CD4-positive, alpha-beta T cell treated with Interleukin-17A for 1 hour (primary cell): ENCODE data around the gene CAPN9.
"Not testable (repeated sequence)": the region's sequence is repeated elsewhere in the genome, so short reads cannot be mapped to it uniquely, and the experiment has no call there.

Experiments
- DNase-seq: peaks from one replicate; pipeline ENCODE4 v3.0.0-alpha.2; 2020

Gene CAPN9

DNA sequence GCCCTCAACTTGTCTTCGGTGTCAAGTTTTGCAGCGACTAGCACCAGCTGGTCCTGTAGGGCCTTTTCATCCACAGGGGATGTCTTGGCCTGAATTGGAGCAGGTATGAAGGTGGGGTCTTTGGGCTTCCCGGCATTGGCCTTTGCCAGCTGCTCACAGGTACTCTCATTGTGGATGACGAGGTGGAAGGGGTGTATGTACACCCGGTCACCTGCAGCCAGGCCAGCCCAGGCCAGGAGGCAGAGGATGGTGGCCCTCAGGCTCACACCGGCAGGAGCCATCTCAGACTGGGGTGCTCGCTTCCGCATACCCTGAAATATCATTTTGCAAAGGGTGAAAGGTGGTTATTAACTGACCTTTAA lies 36.7 kb upstream of the CAPN9 start:
- DNase-seq: no peak

DNA sequence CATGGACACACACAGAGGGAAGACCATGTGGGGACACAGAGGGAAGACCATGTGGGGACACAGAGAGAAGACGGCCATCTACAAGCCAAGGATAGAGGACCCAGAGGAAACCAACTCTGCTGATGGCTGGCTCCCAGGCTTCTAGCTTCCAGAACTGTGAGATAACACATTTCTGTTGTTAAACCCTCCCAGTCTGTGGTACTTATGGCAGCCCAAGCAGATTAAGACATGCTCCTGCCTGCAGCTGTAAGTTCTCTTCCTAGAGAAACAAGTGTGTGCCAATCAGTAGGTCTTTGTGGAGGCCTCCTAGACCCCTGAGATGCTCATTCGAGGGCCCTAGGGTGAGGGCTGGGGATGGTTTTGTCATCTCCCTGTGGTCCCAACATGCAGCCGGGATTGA lies 35.9 kb upstream of the CAPN9 start:
- DNase-seq: no peak

DNA sequence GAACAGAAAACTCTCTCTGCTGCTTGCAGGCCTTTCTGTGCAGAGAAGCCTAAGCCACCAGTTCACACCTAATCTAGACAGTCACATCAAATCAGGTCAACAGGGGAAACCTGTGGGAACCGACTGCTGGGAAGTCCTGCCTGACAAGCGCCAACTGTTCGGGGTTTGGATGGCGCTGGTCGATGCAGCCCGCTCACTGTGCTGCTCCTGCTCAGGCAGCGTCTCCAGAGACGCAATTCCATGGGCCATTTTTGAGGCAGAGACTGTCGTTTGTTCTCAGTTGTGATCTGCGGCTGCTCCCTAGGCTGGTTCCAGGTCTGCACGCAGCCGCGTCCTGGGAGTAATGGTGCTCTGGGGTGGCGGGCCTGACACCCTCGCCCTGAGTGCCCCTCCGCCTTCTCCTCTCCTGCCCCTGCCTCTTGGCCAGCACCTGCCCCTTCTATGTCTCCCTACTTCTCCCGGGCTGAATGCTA lies 34.7 kb upstream of the CAPN9 start:
- no peak for DNase-seq

DNA sequence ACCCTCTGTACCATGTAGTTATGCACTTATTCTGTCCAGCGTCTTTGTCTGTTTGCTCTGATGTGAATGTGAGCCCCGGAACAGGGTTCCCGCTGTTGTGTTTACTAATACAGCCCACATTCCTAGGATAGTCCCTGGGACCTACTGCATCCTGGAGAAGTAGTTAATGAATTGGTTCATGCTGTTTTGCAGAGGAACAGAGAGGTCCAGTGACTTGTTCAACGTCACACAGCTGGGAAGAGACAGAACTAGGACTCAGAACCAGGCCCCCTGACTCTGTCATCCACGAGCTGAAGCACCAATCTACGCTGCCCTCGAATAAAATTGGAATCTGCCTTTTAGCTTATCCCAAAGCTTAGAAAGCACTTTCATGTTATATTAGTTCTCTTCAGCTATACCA lies 34.0 kb upstream of the CAPN9 start:
- no peak for DNase-seq

DNA sequence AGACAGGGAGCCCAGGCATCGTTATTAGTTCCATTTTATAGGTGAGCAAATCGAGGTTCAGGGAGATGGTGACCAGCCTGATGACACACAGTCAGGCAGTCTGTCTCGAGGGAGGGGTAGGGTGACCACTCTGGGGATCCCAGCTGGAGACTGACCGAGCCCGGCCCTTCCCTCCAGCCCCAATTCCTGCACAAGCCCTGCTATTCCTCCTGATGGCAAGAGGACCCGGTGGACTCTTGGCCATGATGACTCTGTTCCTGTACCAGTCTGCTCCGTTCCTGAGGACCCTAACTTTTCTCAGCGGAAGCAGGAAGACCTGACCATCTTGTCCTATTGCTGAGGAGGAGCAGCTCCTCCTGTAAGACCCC lies 33.7 kb upstream of the CAPN9 start:
- no peak for DNase-seq

DNA sequence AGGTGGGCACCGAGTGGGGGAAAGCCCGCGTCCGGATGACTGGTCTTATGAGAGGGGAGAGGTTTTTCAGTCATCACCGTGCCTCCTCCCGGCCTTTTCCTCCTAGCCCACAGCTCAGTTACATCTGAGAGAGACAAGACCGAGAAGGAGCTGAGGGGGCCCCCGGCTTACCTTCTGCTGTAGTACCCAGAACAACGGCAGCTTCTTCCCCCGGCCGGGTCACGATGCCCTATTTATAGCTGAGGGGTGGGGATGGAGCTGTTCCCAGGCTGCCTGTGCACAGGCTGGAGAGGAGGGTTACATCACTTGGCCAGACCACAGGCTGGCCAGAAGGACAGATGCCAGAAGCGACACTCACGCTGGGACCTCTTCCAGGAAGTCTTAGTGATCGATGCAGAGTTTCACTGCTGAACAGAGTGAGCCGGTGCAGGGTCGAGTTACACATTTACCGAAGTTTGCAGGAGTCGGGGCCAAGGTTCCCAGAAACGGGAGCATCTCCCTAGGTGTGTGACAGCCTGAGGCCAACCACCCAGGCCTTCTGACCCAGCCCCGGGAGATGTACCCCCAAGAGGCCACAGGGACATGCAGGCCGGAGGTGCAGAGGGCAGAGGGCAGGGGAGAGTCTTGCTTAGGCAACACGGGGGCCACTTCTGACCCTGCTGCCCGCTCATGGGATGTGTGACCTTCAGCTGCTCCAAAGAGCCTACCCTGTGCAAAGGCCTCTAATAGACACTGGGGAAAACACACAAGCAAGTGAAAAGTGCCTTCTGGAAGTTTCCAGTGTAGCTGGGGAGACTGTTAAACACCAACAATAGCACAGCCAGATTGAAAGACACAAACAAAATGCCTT lies 33.0 kb upstream of the CAPN9 start, which contains the start of gene AGT:
Gene AGT, minus strand, starts transcription at position 208 of the 850 bp plus-strand sequence. CDS start 3,299 bp downstream, outside the sequence.
- DNase-seq: no peak

DNA sequence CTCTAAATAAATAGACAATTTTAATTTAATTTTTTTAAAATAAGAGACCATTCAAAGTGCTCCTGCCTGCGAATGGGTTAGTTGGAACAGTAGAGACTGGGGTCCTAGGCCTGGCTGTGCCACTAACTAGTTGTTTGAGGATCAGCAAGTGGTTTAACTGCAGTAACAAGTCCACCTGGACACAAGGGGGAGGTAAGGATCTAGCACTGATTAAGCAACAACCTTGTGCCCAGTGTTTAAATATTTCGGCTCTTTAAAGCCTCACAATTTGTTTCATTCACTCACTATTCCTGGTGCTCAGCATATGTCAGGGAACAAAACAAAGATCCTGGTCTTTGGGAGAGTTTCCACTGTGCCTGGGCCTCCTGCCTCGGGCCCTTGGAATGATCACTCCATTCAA lies 31.7 kb upstream of the CAPN9 start:
- DNase-seq: no peak

DNA sequence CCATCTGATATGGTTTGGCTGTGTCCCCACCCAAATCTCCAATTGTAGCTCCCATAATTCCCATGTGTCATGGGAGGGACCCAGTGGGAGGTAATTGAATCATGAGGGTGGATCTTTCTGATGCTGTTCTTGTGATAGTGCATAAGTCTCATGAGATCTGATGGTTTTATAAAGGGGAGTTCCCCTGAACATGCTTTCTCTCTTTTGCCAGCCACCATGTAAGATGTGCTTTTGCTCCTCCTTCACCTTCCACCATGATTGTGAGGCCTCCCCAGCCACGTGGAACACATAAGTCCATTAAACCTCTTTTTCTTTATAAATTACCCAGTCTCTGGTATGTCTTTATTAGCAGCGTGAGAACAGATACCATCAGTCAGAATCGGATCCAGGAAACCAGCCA lies 30.7 kb upstream of the CAPN9 start:
- DNase-seq: not testable (repeated sequence)

DNA sequence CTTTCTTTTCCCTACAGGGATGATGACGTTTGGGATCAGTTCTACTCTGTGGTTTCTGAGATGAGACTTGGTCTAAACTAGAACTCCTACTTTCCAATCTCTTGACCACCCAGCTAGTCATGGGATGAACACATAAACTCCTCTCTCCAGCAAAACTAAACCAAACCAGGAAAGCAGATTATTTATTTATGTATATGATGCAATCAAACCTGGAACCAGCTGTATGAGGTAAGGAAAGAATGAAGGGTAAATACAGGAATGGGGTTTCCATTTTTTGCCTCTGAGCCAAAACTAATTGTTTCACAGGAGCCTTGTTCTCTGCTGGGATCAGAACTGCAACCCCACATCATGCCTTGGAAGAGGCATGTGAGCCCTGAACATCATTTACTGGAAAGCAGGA lies 29.9 kb upstream of the CAPN9 start:
- no peak for DNase-seq

DNA sequence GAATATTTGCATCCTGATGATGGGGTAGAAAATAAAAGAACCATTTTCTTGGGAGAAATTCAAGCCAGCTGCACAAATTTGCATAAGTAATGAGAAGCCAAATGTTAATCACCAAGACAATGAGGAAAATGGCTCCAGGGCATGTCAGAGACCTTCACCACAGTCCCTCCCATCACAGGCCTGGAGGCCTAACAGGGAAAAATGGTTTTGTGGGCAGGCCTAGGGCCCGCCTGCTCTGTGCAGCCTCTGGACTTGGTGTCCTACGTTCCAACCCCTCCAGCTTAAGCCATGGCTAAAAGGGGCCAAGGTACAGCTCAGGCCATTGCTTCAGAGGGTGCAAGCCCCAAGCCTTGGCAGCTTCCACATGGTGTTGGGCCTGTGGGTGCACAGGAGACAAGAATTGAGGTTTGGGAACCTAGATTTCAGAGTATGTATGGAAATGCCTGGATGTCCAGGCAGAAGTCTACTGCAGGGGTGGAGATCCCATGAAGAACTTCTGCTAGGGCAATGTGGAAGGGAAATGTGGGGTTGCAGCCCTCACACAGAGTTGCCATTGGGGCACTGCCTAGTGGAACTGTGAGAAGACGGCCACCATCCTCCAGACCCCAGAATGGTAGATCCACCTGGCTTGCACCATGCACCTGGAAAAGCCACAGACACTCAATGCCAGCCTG lies 25.2 kb upstream of the CAPN9 start:
- DNase-seq: not testable (repeated sequence)

DNA sequence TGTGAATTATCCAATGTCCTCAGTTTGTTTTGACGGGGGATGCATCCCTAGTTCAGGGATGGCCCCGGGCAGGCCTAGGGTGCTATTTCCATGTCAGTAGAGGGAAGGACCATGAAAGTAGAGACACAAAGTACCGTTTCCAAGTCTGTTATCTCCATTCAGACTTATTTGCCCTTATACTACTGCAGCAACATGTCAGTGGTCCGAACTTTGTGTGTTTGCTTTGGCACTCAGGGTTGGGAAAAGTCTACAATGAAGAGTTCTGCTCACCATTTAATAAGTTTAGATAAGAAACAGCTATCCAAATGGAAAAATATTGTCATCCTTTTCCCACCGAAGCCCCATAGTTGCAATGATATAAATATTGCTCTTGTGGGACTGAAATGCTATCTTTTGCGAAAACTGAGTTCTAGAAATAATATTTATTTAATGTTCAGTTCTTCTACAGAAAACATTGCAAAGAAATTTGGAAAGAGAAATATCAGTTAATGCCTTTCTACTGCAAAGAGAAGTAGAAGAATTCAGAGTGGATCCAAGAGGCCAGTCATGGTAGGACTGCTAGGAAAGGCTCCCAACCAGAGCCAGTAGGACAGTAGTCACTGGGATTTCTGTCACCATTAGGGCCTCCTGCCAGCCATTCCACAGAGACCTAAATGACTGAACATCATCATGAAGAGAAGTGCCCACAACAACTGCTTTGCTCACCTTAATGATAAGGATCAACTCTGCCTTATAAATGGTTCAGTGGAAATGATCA lies 21.8 kb upstream of the CAPN9 start:
- DNase-seq: no peak

DNA sequence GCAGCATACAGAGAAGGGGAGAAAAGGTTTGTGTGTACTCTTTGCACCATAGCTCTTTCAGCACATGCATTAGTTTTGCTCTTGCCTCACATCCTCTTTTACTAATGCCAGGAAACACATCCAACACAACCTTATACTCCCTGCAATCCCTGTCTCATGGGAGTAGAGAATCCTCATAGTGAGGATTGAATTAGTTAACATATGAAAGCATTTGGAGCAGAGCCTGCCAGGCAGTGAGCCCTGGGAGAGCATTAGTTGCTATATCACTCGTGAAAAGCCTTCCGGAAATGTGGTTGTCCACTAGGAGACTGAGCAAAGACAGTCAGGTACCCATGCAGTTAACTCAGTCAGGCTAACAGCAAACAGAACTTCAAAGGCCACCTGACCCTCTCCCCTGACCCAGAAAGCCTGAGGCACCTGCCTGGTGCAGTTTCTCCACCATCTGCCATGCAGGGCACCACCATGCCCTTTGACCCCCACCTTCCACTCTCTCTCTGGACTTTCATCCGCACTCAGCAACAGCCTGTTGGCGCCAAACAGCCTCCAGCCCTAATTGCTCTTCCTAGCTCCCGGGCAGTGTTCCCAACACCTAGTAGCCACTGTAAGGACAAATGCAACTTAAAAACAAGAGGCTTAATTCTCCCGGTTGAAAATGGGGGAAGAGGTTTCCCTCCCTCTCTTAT lies 18.3 kb upstream of the CAPN9 start:
- no peak for DNase-seq

DNA sequence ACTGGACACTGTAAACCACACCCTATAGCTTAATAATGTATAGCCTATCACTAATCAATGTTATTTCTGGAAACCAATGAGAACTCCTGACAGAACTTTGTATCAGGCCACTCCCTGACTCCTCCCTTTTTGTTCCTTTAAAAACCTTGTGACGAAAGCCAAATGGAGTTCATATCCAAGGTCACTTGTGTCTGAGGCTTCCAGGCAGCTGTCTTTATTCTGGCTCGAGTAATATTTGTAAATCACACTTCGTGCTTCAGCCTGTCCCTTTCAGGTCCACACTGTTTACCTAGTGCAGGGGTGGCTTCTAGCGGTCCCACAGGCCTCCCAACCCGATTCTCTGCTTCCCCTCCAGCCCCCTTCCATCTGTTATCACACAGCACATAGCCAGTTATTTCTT lies 16.2 kb upstream of the CAPN9 start:
- no peak for DNase-seq

DNA sequence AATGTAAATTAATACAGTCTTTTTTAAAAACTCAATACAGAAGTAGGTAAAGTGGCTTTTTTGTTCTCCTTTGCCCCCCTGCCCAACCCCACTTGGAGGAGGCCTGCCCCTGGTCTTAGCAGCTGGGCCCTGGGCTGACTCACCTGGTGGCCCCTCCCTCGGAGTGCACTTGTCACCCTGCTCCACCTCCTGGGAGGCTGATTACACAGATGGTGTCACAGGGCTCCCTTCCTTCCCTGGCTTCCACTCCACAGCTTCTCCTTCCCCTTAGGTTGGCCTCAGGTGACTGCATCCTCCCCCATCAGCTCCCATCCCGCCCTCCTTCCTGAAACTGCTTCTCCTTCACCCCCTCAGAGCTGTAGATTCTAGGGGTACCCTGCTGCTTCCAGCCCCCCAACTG lies 11.7 kb upstream of the CAPN9 start:
- no peak for DNase-seq

DNA sequence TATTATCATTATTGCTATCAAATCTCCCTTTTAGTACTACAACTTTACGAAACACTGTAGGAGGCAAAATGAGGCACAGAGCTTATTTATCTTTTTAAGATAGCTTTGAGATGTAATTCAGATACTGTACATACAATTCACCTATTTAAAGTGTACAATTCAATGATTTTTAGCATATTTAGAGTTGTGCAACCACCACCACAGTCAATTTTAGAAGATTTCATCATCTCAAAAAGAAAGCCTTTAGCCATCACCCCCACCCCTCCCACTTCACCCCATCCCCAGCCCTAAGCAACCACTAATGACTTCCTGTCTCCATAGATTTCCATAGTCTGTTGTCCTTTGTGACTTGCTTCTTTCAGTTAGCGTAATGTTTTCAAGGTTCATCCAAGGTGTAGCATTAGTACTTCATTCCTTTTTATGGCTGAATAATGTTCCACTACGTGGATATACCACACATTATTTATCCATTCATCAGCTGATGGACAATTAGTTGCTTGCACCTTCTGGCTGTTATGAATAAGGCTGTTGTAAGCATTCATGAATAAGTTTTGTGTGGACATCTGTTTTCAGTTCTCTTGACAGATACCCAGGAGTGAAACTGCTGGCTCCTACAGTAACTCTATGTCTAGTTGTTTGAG lies 9.4 kb upstream of the CAPN9 start:
- DNase-seq: no peak

DNA sequence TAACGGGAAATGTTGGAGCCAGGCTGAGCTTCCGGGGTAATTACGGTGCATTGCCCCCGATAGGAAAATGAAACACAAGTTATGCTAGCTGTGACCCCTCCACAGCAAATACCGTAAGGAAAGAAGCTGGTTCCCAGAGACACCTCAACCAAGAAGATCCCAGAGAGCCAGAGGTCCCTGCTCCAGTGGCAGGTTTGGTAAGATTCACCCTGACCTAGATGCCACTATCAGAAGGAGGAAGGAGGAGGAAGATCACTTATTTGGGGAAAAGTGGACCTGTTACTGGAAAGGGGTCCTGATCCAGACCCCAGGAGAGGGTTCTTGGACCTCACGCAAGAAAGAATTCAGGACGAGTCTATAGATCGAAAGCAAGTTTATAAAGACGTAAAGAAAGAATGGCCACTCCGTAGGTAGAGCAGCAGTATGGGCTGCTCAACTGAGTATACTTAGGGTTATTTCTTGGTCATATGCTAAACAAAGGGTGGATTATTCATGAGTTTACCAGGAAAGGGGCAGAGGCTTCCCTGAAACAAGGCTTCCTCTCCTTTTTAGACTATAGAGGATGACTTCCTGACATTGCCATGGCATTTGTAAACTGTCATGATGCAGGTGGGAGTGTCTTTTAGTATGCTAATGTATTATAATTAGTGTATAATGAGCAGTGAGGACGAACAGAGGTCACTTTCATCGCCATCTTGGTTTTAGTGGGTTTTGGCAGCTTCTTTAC lies 7.5 kb upstream of the CAPN9 start:
- no peak for DNase-seq

DNA sequence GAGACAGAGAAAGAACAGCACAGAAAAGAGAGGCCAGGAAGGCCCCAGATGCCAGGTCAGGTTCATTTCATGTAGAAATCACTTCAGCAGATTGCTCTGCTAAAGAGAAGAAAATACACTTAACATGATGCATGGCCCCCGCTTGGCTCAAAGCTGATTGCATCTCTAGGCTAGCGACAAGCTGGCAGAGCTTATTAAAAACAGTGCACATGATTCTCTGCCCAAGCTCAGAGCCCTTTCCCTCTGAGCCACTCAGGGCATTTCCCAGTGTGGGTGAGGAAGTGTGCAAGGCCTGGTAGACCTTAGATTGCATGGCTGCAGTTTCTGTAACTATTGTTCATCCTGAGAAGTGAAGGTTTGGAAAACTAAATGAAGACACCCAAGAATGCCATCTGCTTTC lies 3.3 kb upstream of the CAPN9 start:
- DNase-seq: no peak

DNA sequence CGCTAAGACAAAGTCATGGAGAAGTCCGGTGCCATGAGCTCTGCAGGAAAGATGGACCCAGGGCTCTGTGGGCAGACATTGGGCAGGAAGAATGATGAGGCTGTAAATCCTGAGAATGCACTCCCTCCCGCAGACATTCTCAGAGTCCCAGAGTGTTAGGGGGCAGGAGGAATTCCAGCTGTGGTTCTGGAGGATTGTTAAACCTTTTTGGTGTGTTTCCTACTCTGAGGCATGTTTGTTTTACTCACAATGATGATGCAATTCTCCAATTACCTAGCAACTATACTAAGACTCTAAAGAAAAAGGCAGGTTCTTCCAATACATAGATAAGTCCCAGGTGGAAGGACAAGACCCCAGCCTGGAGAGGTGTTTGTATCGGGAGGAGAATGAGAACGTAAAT lies 2.8 kb upstream of the CAPN9 start:
- DNase-seq: no peak

DNA sequence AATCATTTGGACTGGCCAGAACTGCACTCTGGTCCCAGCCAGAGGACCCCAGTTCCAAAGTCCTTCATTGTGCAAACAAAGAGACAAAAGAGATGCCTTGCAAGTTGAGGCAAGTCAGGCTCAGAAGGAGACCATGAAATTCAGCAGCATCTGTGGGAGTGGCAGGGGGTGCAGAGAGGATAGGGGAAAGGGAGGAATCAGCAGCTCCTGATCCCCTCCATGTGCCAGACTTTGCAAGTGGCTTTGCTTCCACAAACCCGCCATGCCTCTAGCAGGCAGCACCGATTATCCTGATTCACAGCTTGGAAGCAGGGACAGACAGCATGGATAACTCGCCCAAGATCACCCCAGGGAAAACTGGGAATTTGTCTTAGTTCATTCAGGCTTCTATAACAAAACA lies 2.1 kb upstream of the CAPN9 start:
- DNase-seq: no peak

DNA sequence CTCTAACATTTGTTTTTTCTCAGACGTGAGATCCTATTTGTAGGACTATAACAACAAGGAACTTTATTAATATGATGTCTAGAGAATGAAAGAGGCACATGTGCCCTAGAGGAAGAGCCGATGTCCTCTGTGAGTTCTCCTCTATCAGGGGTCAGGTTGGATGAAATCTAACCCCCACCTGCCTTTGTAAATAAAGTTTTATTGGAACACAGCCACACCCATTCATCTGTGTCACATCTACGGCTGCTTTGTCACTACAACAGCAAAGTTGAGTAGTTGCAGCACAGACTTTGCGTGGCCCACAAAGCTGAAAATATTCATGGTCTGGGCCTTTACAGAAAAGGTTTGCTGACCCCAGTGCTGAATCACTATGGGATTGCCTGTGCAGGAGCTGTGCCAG lies 571 bp upstream of the CAPN9 start:
- no peak for DNase-seq

DNA sequence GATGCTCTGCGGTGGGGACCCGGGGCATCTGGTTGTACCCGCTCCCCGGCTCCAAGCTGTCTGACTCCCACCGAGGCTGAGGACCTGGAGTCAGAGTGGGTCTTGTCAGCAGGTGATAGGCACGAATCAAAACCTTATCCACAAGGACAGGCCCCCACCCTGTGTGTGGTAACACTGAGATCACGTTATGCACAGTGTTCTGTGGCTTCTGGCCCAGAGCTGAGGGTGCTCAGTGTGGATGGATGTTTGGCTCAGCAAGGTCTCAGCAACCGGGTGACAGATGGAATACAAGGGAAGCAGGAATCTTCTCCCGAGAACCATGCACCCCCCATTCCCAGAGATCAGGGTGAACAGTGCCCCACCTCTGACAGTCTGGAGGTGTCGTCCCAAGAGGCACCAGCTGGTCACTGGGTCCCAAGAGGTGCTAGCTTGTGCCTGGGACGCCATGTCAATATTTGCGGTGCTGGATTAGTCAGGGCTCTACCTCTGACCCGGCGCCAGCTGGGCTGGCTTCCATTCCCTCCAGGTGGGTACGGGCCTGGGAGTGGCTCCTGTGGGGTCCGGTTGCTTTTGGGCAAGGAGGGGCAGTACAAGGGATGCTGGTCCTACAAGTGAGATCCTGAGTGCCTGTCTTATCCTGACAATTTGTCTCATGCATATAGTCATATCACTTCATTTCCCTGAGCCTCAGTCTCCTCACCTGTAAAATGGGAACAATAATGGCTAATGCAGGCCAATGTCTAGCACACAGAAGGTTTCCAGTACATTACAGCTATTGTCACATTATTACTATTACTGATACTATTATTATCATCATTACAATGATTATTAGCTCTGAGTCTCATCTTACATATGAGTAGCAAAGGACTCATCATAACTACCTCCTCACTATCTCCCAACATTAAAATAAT lies 957 bp downstream of the CAPN9 start:
- DNase-seq: no peak
